Liver (tissue), 3 donors: Measurements from ENCODE around the gene UBXN6.

Experiments used
- GABPA ChIP-seq, 2 donors: IDR thresholded peaks in 1 of 2; conservative IDR thresholded peaks in 1 of 2; 2 replicates each; pipeline ENCODE4 v1.6.1; 2016; ENCODE audit warnings: antibody characterized with exemption in 2 of 2, mild to moderate bottlenecking in 1 of 2, moderate library complexity in 1 of 2
- HNF4A ChIP-seq, 2 donors: conservative IDR thresholded peaks; 2 replicates each; pipeline ENCODE4 v1.6.1; 2016; ENCODE audit warnings: antibody characterized with exemption in 2 of 2, mild to moderate bottlenecking in 2 of 2
- TF ChIP-seq, protein P1 (sequence below): IDR thresholded peaks from 2 replicates; pipeline ENCODE4 v1.6.1; 2016; ENCODE audit warnings: antibody characterized with exemption
- TF ChIP-seq, protein P2 (sequence below): fragments of 150-350 bp; IDR thresholded peaks from 2 replicates; pipeline ENCODE4 v1.5.1; 2017; ENCODE audit warnings: improper control_type of control experiment, low read depth, low read length; ENCODE audit not compliant: missing input control
- donor health status: healthy.
- donor health status: healthy.

DNA sequence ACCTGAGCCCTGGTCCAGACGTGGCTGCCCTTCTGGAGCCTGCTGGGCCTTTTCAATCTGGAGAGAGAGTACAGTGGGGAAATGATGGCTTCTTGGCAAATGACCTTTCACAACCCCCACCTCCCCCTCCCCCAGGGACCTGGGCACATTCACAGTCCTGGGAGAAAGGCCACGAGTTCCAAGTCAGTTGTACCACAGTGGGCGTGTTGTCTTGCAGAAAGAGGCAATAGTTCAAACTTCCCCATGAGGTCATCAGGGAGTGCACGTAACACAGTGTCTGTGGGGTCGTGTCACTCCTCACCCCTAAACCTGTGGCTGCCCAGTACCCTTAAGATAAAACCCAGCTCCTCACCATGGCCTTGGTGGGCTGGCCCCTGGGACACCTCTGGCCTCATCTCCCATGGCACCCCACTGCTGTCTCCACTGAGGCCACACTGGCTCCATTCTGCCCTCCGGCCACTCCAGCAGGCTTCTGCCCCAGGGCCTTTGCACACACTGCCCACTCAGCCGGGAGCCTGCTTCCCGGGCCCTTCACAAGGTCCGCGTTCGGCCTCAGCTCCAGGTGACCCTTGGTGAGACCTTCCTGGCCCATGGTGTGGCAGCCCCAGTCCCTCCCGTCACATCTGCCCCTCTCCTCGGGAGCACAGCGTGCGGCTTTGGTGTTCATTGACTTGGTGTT is 47.4 kb upstream of the UBXN6 start:
- TF ChIP-seq, protein P1, sequence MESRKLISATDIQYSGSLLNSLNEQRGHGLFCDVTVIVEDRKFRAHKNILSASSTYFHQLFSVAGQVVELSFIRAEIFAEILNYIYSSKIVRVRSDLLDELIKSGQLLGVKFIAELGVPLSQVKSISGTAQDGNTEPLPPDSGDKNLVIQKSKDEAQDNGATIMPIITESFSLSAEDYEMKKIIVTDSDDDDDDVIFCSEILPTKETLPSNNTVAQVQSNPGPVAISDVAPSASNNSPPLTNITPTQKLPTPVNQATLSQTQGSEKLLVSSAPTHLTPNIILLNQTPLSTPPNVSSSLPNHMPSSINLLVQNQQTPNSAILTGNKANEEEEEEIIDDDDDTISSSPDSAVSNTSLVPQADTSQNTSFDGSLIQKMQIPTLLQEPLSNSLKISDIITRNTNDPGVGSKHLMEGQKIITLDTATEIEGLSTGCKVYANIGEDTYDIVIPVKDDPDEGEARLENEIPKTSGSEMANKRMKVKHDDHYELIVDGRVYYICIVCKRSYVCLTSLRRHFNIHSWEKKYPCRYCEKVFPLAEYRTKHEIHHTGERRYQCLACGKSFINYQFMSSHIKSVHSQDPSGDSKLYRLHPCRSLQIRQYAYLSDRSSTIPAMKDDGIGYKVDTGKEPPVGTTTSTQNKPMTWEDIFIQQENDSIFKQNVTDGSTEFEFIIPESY, result no peak
- TF ChIP-seq, protein P2, sequence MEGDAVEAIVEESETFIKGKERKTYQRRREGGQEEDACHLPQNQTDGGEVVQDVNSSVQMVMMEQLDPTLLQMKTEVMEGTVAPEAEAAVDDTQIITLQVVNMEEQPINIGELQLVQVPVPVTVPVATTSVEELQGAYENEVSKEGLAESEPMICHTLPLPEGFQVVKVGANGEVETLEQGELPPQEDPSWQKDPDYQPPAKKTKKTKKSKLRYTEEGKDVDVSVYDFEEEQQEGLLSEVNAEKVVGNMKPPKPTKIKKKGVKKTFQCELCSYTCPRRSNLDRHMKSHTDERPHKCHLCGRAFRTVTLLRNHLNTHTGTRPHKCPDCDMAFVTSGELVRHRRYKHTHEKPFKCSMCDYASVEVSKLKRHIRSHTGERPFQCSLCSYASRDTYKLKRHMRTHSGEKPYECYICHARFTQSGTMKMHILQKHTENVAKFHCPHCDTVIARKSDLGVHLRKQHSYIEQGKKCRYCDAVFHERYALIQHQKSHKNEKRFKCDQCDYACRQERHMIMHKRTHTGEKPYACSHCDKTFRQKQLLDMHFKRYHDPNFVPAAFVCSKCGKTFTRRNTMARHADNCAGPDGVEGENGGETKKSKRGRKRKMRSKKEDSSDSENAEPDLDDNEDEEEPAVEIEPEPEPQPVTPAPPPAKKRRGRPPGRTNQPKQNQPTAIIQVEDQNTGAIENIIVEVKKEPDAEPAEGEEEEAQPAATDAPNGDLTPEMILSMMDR, result no peak
- TF ChIP-seq GABPA (IDR thresholded peaks at IDR 0.05 in 1 of 2, conservative IDR thresholded peaks at IDR 0.05 in 1 of 2), result no peak
- no peak for TF ChIP-seq HNF4A (conservative IDR thresholded peaks at IDR 0.05)
